ENCODE data around the gene MROH7. TPM values are rescaled to one million over a fixed set of nuclear protein-coding genes. Genes with fewer than 3 reads are reported as not detected.
"Not testable (repeated sequence)": the region's sequence is repeated elsewhere in the genome, so short reads cannot be mapped to it uniquely, and the experiment has no call there.

The MROH7 gene
- polyA plus RNA-seq, 4 donors, result 3.7 to 6.5 (median 4.7) TPM

DNA sequence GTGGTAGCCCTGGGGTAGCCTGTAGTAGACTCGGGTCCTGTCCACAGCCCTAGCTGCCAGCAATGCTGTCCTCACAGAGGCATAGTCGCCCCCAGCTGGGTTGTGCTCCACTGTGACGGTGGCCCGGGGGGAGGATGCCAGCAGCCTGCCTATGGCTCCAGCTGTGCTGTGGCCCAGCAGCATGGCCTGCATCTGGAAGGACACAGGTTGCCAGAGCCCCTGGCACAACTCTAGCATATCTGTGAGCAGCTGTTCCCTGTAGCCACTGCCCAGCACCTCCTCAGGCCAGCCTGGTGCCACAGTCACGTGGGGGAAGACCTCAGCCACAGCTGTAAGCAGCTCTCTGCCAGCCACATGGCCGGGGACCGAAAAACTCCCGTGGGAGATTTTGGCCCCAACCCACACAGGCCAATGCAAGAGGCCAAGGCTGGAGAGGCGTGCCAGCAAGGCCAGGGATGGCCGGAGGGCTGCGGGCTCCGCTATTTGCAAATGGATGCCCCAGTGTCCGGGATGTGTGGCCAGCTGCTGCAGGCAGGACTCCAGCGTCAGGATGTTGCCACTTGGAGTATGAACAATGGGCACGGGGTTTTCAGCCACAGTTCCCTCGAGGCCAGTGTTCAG, 32.2 kb upstream of the MROH7 start:
- DNase-seq (ENCODE audit: low read depth in 4 of 4, low spot score in 3 of 4), result no peak

DNA sequence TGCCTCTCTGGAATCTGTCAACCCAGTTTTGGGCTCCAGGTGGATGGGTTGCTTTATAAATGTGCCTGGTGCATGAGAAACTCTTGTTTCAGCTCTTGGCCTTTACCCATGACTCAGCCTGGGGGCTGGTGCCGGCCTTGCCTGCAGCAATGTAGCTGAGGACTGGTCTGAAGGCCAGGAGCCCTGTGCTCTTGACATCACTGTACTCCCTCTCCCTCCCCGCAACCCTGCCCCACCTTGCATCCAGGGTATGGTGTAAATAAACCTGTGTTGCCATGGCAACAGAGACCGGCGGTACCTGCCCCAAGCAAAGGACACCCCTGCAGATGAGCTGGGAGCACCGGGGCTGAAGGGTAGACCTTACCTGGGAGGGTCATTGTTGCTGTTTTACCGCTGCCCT, 31.5 kb upstream of the MROH7 start:
- no peak for DNase-seq (ENCODE audit: low read depth in 4 of 4, low spot score in 3 of 4)

GRCh38 chr1:54610601-54611580, 30.7 kb upstream of the MROH7 start:
- no peak for DNase-seq (ENCODE audit: low read depth in 4 of 4, low spot score in 3 of 4)

DNA sequence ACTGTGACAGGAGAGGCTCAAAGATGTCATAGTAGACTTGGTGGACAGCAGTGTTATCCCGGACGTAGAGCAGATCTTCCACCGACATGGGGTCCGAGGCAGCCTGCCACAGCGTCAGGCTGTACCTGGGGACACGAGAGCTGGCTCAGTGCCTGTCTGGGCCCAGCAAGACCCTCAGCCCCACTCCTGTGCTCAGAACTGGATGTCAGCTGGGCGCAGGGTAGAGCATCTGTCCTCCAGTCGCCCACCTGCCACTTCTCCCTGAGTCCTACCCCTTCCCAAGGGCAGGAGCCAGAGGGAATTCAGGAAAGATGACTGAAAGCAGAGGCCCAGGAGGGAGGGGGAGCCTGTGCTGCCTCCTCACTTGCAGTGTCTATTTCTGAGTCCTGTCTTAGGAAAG, 30.0 kb upstream of the MROH7 start:
- no peak for DNase-seq (ENCODE audit: low read depth in 4 of 4, low spot score in 3 of 4)

DNA sequence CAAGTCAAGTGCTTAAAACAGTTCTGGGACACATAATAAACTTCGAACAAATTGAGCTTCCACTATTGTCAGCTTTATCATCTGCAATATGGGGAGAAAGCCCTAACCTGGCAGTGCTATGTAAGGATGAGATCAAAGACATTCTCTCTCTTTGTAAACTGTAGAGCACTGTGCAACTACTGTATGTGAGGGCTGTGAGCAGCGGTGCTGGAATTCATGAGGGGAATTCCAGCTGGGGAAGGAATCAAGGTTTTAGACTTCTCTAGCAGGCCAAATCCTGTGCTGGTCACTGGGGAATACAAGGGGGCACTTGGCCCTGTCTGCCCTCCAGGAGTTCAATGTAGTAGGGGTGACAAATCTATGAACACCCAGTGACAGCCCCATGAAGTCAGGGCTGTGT, 27.6 kb upstream of the MROH7 start:
- no peak for DNase-seq (ENCODE audit: low read depth in 4 of 4, low spot score in 3 of 4)

GRCh38 chr1:54614563-54614962, 27.0 kb upstream of the MROH7 start:
- no peak for DNase-seq (ENCODE audit: low read depth in 4 of 4, low spot score in 3 of 4)

DNA sequence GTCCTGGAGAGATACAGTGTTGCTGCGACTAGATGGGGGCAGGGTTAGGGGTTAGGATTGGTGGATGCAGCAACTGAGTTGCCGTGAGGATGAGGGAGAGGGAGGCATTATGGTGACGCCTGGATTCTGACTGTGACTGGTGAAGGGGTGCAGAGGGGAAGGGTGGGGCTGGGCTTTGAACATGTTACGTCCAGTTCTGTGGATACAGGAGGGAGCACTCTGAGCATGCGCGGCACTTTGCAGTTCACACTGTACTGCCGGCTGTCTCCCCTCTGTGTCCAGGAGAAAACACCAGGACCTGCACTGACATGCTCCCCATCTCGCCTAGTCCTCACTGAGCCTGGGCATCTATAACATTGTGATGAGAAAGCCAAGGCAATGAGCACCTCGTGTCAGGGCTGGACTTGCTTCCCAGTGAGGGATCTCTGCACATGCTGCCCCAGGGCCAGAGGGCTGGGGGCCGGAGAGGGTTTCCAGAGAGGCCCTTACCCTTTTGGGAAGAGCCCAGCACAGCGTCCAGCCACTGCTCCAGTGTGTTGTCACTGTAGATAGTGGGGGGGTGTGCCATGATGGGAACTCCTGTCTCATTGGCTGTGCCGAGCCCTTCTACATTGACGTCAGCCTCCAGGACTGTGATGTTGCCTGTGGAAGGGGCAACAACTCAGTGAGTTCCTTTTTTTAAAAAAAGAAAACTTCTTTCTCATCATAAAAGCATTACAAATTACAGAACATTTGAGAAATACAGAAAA, 25.9 kb upstream of the MROH7 start:
- DNase-seq (ENCODE audit: low read depth in 4 of 4, low spot score in 3 of 4), result no peak

DNA sequence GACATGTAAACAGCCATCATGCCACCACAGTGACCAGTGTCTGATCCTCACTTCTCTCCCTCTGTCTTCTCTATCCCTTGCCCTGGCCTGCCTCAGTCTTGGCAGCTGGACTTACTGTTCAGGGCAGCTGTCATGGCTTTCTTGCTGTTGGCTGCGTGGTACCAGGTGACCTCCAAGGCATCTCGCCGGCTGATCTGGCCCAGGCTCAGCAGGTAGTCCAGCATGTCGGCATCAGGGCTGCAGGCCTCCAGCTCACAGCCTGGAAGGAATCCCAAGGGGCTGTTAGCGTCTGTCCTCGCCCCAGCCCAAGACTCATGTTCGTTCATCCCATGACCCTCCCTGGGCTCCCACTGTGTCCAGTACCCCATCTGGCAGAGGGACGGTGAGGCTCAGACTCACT, 21.8 kb upstream of the MROH7 start:
- DNase-seq (ENCODE audit: low read depth in 4 of 4, low spot score in 3 of 4), result no peak

DNA sequence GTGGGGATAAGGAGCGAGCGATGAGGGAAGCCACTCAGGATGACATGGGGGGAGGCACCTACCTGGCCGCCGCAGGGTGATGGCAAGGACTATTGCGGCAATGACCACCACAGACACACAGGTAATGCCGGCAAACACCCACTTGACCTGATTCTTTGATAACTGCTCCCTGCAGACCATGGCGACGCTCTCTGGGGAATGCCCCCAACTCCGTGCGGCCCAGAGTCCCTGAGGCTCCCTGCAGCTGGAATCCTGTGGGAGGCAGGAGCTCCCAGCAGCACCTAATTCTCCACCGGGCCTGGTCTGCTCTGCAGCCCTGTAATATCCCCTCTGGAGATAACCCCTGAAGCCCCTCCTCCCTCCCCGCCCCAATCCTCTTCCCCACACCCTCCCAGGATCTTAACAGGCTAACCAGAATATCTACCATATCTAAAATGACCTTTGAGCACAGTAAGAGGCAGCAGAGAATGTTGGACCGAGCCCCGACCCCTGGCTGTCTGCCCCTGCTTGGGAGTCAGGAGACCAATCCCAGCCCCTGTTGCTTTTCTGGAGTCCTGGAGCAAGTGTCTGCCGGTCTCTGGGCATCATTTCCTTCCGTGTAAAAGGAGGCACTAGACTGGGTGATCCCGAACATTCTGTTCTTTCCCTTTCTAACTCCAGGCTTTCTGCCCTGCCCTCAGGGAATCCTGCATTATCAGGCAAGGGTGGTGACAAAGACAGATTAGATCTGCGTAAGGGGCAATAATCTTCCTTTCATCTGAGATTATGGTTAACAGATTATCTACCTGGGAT, 18.2 kb upstream of the MROH7 start, which contains the start of gene FAM151A:
FAM151A (minus strand) TSS at position 310 of the 792 bp plus-strand sequence; CDS start at position 180, 130 bp downstream.
- no peak for DNase-seq (ENCODE audit: low read depth in 4 of 4, low spot score in 3 of 4)

GRCh38 chr1:54624466-54625464, 16.8 kb upstream of the MROH7 start:
- no peak for DNase-seq (ENCODE audit: low read depth in 4 of 4, low spot score in 3 of 4)

DNA sequence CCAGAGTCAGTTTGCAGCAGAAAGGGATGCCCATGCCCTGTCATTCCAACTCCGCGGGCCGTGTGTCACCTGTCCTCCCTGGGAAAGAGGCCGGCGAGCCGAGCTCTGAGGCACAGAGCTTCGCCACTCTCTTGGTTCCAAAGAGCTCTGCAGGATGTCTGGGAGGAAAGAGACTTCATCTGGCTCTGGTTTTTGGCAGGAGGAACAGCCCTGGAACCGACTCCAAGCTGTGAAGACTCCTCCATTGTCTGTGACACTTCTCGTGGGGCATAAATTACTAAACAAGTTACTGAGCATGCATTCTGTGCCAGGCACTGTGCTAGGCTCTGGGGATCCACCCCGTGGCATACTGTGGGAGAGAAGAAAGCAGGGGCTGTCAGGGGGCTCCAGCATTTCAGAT, 14.4 kb upstream of the MROH7 start:
- no peak for DNase-seq (ENCODE audit: low read depth in 4 of 4, low spot score in 3 of 4)

- DNase-seq (ENCODE audit: low read depth in 4 of 4, low spot score in 3 of 4), result not testable (repeated sequence)
Observed at GRCh38 chr1:54635804-54636203, 5.8 kb upstream of the MROH7 start.

DNA sequence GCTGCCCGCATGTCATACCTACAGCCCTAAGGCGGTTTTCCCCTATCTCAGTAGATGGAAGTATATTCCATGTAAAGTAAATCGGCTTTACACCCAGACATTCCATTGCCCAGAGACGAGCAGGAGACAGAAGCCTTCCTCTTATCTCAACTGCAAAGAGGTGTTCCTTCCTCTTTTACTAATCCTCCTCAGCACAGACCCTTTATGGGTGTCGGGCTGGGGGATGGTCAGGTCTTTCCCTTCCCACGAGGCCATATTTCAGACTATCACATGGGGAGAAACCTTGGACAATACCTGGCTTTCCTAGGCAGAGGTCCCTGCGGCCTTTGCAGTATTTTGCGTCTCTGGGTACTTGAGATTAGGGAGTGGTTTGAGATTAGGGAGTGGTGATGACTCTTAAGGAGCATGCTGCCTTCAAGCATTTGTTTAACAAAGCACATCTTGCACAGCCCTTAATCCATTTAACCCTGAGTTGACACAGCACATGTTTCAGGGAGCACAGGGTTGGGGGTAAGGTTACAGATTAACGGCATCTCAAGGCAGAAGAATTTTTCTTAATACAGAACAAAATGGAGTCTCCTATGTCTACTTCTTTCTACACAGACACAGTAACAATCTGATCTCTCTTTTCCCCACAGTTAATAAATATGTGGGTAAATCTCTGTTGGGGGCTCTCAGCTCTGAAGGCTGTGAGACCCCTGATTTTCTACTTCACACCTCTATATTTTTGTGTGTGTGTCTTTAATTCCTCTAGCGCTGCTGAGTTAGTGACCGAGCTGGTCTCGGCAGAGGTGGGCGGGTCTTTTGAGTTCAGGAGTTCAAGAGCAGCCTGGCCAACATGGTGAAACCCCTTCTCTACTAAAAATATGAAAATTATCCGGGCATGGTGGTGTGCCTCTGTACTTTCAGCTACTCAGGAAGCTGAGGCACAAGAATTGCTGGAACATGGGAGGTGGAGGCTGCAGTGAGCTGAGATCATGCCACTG, 4.8 kb upstream of the MROH7 start:
- DNase-seq (ENCODE audit: low read depth in 4 of 4, low spot score in 3 of 4), result not testable (repeated sequence)

- no peak for DNase-seq (ENCODE audit: low read depth in 4 of 4, low spot score in 3 of 4)
Observed at GRCh38 chr1:54640361-54640760, 1.2 kb upstream of the MROH7 start.

DNA sequence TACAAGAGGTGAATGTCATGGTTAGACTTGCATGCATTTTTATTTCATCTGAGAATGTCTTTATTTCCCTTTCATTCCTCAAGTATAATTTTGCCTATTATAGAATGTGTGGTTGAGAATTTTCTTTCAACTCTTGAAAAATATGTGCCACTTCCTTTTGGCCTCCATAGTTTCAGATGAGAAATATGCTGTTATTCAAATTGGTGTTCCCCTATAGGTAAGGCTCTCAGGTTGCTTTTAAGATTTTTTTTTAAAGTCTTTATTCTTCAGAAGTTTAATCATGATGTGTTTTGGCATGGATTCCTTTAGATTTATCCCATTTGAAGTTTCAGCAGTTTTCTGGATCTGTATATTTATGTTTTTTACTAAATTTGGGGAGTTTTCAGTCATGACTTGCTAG, 2.1 kb downstream of the MROH7 start:
- no peak for DNase-seq (ENCODE audit: low read depth in 4 of 4, low spot score in 3 of 4)

DNA sequence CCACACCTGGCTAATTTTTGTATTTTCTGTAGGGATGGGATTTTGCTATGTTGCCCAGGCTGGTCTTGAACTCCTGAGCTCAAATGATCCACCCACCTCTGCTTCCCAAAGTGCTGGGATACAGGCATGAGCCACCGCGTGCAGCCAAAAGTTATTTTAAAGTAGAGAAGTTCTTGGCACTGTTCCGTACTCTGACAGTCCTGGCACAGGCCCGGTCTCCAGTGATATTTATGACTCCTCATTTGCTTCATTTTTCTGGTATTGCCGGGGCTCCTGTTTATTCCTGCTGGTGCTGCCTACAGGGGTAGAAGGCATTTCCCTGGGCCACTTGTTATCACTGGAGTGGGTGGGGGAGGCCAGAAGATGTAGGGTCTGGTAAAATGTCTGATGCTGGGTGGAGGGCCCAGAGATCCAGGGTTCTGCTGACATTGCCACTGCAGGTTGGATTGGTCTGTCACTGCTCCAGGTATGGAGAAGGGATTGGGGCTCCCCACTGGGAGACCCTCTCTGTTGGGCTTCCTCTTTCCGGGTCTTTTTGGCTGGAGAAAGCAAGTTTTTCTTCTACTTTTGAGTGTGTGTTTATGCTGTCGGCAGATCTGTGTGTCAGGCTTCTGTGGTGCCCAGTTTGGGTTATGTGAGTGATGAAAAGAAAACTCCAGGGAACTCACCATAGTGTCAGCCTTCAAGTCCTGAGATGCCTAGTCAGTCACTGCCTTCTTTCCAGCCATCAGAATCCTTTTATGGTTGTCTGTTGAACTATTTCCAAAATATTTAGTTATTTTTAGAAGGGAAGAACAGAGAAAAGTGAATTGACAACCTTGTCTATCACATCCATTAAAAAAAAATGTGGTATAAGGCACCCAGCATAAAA, 4.5 kb downstream of the MROH7 start:
- DNase-seq (ENCODE audit: low read depth in 4 of 4, low spot score in 3 of 4), result no peak

Data from right renal pelvis (tissue), 4 donors.